Fibroblast of mammary gland (primary cell): ENCODE measurements around the gene BCL2L12.

Source experiments
- DNase-seq: peaks from one replicate; pipeline ENCODE4 v3.0.0-alpha.2; 2010; ENCODE audit warnings: low read depth
- H3K4me3 ChIP-seq: 2 replicates; pipeline ENCODE4 v1.5.1; 2011; ENCODE audit warnings: low read depth, mild to moderate bottlenecking, low read length, moderate library complexity; ENCODE audit not compliant: control insufficient read depth
- TF ChIP-seq, protein P1 (sequence below): conservative IDR thresholded peaks from 2 replicates; pipeline ENCODE4 v1.5.1; 2011; ENCODE audit warnings: low read depth, low read length, inconsistent platforms; ENCODE audit not compliant: control insufficient read depth, insufficient read depth

The BCL2L12 gene

DNA sequence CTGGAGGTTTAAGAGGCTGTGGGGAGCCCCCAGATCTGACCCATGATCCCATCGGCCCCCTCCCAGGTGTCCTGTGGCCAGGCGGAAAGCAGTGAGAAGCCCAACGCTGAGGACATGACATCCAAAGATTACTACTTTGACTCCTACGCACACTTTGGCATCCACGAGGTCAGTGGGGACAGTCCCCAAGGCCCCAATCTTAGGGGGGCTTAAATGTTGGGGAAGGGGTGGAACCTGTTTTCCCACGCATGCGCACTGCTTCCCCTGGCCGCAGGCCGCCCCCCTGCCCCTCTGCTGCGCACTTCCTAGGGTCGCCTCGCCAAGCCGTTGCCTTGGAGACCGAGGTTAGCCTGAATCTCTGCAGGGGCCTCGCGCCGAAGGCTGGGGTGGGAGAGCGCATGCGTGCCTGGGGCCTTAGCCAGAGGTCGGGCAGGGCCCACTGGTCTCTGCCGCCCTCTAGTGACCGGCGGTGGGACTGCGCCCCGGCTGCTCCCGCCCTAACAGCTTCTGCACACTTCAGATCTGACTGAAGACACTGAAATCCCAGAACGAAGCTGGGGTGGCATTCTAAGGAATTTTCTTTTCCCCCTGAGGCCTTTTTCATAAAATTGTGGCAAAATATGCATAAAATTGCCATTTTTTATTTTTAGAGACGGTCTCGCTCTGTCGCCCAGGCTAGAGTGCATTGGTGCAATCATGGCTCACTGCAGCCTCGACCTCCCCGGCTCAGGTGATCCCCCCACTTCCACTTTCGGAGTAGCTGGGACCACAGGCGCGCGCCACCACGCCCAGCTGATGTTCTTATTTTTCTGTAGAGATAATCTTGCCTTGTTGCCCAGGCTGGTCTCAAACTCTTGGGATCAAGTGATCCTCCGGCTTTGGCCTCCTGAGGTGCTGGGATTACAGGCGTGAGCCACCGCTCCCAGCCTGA is 15.0 kb downstream of the BCL2L12 start:
- TF ChIP-seq, protein P1, sequence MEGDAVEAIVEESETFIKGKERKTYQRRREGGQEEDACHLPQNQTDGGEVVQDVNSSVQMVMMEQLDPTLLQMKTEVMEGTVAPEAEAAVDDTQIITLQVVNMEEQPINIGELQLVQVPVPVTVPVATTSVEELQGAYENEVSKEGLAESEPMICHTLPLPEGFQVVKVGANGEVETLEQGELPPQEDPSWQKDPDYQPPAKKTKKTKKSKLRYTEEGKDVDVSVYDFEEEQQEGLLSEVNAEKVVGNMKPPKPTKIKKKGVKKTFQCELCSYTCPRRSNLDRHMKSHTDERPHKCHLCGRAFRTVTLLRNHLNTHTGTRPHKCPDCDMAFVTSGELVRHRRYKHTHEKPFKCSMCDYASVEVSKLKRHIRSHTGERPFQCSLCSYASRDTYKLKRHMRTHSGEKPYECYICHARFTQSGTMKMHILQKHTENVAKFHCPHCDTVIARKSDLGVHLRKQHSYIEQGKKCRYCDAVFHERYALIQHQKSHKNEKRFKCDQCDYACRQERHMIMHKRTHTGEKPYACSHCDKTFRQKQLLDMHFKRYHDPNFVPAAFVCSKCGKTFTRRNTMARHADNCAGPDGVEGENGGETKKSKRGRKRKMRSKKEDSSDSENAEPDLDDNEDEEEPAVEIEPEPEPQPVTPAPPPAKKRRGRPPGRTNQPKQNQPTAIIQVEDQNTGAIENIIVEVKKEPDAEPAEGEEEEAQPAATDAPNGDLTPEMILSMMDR: peak; percentile 92
- no peak overlapping the region for H3K4me3 ChIP-seq
- peak; percentile 80 for DNase-seq

DNA sequence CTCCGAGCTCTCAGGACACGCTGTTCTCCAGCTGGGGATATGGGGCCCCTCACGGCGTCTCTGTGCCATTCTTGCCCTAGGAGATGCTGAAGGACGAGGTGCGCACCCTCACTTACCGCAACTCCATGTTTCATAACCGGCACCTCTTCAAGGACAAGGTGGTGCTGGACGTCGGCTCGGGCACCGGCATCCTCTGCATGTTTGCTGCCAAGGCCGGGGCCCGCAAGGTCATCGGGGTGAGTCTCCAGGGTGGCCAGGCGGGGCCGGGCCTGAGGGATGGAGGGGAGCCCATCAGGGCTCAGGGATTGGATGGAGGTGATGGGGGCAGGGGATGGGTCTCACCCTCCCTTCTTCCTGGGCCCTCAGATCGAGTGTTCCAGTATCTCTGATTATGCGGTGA is 16.1 kb downstream of the BCL2L12 start:
- H3K4me3 ChIP-seq: no peak overlapping the region
- TF ChIP-seq, protein P1: no peak
- no peak for DNase-seq

DNA sequence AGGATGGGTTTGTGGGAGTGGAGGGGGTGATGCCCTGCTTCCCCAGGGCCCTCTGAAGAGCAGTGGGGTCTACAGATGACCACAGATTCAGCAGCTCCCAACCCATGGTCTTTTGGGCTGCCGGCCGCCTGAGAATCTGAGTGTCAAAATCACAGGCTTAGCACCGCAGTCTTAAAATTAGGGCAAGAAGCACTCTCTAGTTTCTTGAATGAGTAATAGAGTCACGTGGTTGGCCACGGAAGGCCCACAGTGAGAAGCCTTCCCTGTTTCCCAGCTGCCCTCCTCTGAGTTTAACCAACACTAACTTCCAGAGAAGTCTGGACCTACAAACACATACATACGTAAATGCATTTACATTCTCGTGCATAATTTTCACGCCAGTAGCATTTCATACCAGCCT is 16.5 kb downstream of the BCL2L12 start:
- no peak overlapping the region for H3K4me3 ChIP-seq
- peak; percentile 66 for DNase-seq
- TF ChIP-seq, protein P1: no peak

DNA sequence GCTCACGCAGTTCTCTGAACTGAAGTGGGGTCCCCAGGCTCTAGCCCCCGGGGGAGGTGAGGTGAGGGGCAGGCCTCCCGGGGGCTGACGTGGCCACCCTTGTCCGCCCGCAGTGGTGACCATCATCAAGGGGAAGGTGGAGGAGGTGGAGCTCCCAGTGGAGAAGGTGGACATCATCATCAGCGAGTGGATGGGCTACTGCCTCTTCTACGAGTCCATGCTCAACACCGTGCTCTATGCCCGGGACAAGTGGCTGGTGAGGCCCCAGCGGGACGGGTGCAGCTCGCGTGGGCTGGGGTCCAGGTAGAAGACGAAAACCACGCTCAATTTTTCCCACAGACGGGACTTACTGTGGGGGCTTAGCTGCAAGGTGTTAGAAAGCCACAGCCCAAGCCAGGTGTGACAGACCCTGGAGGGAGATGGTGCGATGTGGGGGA is 18.1 kb downstream of the BCL2L12 start:
- TF ChIP-seq, protein P1: no peak
- DNase-seq: no peak

DNA sequence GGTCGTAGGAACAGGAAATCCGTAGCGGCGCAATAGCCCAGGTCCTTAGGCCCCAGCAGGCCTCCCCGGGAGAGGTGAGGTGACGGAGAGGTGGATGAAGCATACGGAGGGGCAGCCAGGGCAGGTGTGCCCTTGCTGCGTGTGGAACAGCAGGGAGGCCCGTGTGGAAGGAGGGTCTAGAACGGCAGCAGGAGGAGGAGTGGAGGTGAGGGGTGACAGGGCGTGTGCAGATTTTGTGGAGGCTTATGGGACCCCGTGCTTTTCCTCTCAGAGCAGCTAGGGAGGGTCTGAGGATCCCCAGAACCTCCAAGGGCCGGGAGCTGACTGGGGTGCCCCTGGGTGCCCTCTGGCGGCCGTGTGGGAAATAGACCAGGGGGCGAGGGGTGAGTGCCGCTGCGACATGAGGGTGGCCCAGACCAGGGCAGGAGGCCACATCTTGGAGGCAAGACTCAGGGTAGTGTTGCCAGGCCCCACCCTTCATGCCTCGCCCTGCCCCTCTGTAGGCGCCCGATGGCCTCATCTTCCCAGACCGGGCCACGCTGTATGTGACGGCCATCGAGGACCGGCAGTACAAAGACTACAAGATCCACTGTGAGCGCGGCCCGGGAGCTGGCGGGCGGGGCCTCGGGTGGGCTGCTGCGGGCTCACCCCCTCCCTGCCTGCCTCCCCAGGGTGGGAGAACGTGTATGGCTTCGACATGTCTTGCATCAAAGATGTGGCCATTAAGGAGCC is 18.7 kb downstream of the BCL2L12 start:
- TF ChIP-seq, protein P1: peak; percentile 34
- no peak for DNase-seq
- H3K4me3 ChIP-seq: no peak overlapping the region

More for the DNA sequence above, 18.1 kb downstream of the BCL2L12 start:
- no peak overlapping the region for H3K4me3 ChIP-seq

DNA sequence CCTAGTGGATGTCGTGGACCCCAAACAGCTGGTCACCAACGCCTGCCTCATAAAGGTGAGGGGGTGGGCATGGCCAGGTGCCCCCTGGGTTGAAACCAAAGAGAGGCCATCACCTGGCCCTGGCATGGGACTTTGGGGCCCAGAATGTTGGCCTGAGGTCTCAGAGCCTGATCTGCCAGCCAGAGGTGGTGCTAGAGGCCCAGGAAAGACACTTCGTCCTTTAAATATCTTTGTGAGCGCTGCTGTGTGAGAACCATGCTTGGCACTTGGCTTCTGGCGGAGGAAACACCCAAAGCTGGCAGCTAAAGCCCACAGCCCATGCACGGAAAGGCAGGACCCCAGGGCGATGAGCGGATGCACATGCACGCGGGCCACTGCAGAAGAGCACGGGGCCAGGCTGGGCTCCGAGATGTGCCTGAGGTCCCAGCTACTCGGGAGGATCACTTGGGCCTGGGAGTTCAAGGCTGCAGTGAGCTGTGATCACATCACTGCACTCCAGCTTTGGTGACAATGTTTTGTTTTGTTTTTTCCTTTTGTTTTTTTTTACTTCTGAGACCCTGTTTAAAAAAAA is 19.3 kb downstream of the BCL2L12 start:
- TF ChIP-seq, protein P1: no peak
- no peak overlapping the region for H3K4me3 ChIP-seq
- no peak for DNase-seq
